ENCODE results near the gene SPRY4.

Gene SPRY4

GRCh38 chr5:142315096-142315900 is 9.5 kb downstream of the SPRY4 start:
- Mint-ChIP-seq H3K4me3 (no peak overlapping the region), H3K27ac (no peak overlapping the region), H3K27me3 (peaks cover 76% of the 10 kb centered on the region), H3K9me3 (no peaks in the 10 kb centered on the region), H3K4me1 (ENCODE audit: low read depth) (no peaks in the 10 kb centered on the region), H3K36me3 (ENCODE audit: low read depth) (no peaks in the 10 kb centered on the region)
- intact Hi-C loops (cut with micrococcal nuclease), result no loop called here

GRCh38 chr5:142314606-142315005 is 10.2 kb downstream of the SPRY4 start:
- Mint-ChIP-seq H3K27ac (no peak overlapping the region), H3K4me1 (ENCODE audit: low read depth) (no peaks in the 10 kb centered on the region)
- intact Hi-C loops (cut with micrococcal nuclease), result no loop called here

GRCh38 chr5:142314109-142314508 is 10.7 kb downstream of the SPRY4 start:
- Mint-ChIP-seq H3K9me3 (no peaks in the 10 kb centered on the region), H3K4me3 (no peak overlapping the region), H3K36me3 (ENCODE audit: low read depth) (no peaks in the 10 kb centered on the region), H3K27ac (no peak overlapping the region), H3K27me3 (peaks cover 66% of the 10 kb centered on the region), H3K4me1 (ENCODE audit: low read depth) (no peaks in the 10 kb centered on the region)
- intact Hi-C loops (cut with micrococcal nuclease), result no loop called here

More at GRCh38 chr5:142314606-142315005, 10.2 kb downstream of the SPRY4 start:
- Mint-ChIP-seq H3K9me3 (no peaks in the 10 kb centered on the region), H3K36me3 (ENCODE audit: low read depth) (no peaks in the 10 kb centered on the region), H3K27me3 (peaks cover 71% of the 10 kb centered on the region), H3K4me3 (no peak overlapping the region)

GRCh38 chr5:142313682-142314081 is 11.1 kb downstream of the SPRY4 start:
- H3K27me3 Mint-ChIP-seq, result peaks cover 63% of the 10 kb centered on the region
- H3K27ac Mint-ChIP-seq, result no peak overlapping the region
- intact Hi-C loops (cut with micrococcal nuclease), result no loop called here
- no peaks in the 10 kb centered on the region for H3K9me3 Mint-ChIP-seq
- H3K36me3 Mint-ChIP-seq (ENCODE audit: low read depth), result no peaks in the 10 kb centered on the region
- H3K4me3 Mint-ChIP-seq, result no peak overlapping the region
- H3K4me1 Mint-ChIP-seq (ENCODE audit: low read depth), result no peaks in the 10 kb centered on the region

GRCh38 chr5:142313275-142313674 is 11.5 kb downstream of the SPRY4 start:
- Mint-ChIP-seq H3K4me1 (ENCODE audit: low read depth) (no peaks in the 10 kb centered on the region), H3K36me3 (ENCODE audit: low read depth) (no peaks in the 10 kb centered on the region), H3K4me3 (no peak overlapping the region), H3K9me3 (no peaks in the 10 kb centered on the region), H3K27ac (no peak overlapping the region), H3K27me3 (peaks cover 62% of the 10 kb centered on the region)
- intact Hi-C loops (cut with micrococcal nuclease), result no loop called here

GRCh38 chr5:142312399-142312798 is 12.4 kb downstream of the SPRY4 start:
- no peak overlapping the region for H3K4me3 Mint-ChIP-seq
- no peaks in the 10 kb centered on the region for H3K36me3 Mint-ChIP-seq (ENCODE audit: low read depth)
- H3K27ac Mint-ChIP-seq, result no peak overlapping the region
- H3K4me1 Mint-ChIP-seq (ENCODE audit: low read depth), result no peaks in the 10 kb centered on the region
- H3K27me3 Mint-ChIP-seq, result peaks cover 58% of the 10 kb centered on the region
- intact Hi-C loops (cut with micrococcal nuclease), result no loop called here
- H3K9me3 Mint-ChIP-seq, result no peaks in the 10 kb centered on the region

GRCh38 chr5:142311725-142312124 is 13.1 kb downstream of the SPRY4 start:
- intact Hi-C loops (cut with micrococcal nuclease), result no loop called here
- Mint-ChIP-seq H3K27me3 (peaks cover 54% of the 10 kb centered on the region), H3K4me1 (ENCODE audit: low read depth) (no peaks in the 10 kb centered on the region), H3K9me3 (no peaks in the 10 kb centered on the region), H3K4me3 (no peak overlapping the region), H3K36me3 (ENCODE audit: low read depth) (no peaks in the 10 kb centered on the region), H3K27ac (no peak overlapping the region)

- Mint-ChIP-seq H3K4me1 (ENCODE audit: low read depth) (no peaks in the 10 kb centered on the region), H3K9me3 (no peaks in the 10 kb centered on the region)
Measured at GRCh38 chr5:142310803-142311202, 14.0 kb downstream of the SPRY4 start.

GRCh38 chr5:142309747-142310318 is 15.0 kb downstream of the SPRY4 start:
- H3K9me3 Mint-ChIP-seq, result no peaks in the 10 kb centered on the region
- no peak overlapping the region for H3K4me3 Mint-ChIP-seq
- no peaks in the 10 kb centered on the region for H3K36me3 Mint-ChIP-seq (ENCODE audit: low read depth)
- intact Hi-C loops (cut with micrococcal nuclease), result no loop called here
- H3K27ac Mint-ChIP-seq, result no peak overlapping the region
- H3K27me3 Mint-ChIP-seq, result peaks cover 43% of the 10 kb centered on the region
- no peaks in the 10 kb centered on the region for H3K4me1 Mint-ChIP-seq (ENCODE audit: low read depth)

More at GRCh38 chr5:142310803-142311202, 14.0 kb downstream of the SPRY4 start:
- H3K27ac Mint-ChIP-seq, result no peak overlapping the region
- no peak overlapping the region for H3K4me3 Mint-ChIP-seq
- intact Hi-C loops (cut with micrococcal nuclease), result no loop called here
- H3K36me3 Mint-ChIP-seq (ENCODE audit: low read depth), result no peaks in the 10 kb centered on the region
- H3K27me3 Mint-ChIP-seq, result peaks cover 46% of the 10 kb centered on the region

- H3K27me3 Mint-ChIP-seq, result peaks cover 31% of the 10 kb centered on the region
- H3K4me1 Mint-ChIP-seq (ENCODE audit: low read depth), result no peaks in the 10 kb centered on the region
- no peaks in the 10 kb centered on the region for H3K36me3 Mint-ChIP-seq (ENCODE audit: low read depth)
- no peak overlapping the region for H3K27ac Mint-ChIP-seq
- intact Hi-C loops (cut with micrococcal nuclease), result no loop called here
- H3K9me3 Mint-ChIP-seq, result no peaks in the 10 kb centered on the region
- no peak overlapping the region for H3K4me3 Mint-ChIP-seq
Measured at GRCh38 chr5:142308358-142308757, 16.5 kb downstream of the SPRY4 start.

- H3K36me3 Mint-ChIP-seq (ENCODE audit: low read depth), result no peaks in the 10 kb centered on the region
- intact Hi-C loops (cut with micrococcal nuclease), result no loop called here
- no peak overlapping the region for H3K4me3 Mint-ChIP-seq
- no peak overlapping the region for H3K27ac Mint-ChIP-seq
- peaks cover 24% of the 10 kb centered on the region for H3K27me3 Mint-ChIP-seq
- no peaks in the 10 kb centered on the region for H3K9me3 Mint-ChIP-seq
- H3K4me1 Mint-ChIP-seq (ENCODE audit: low read depth), result no peaks in the 10 kb centered on the region
Measured at GRCh38 chr5:142307146-142307890, 17.5 kb downstream of the SPRY4 start.

GRCh38 chr5:142306077-142306502 is 18.7 kb downstream of the SPRY4 start:
- Mint-ChIP-seq H3K36me3 (ENCODE audit: low read depth) (no peaks in the 10 kb centered on the region), H3K4me1 (ENCODE audit: low read depth) (no peaks in the 10 kb centered on the region), H3K9me3 (no peaks in the 10 kb centered on the region), H3K27ac (no peak overlapping the region), H3K4me3 (no peak overlapping the region), H3K27me3 (peaks cover 19% of the 10 kb centered on the region)
- intact Hi-C loops (cut with micrococcal nuclease), result no loop called here

- H3K4me1 Mint-ChIP-seq (ENCODE audit: low read depth), result no peaks in the 10 kb centered on the region
- intact Hi-C loops (cut with micrococcal nuclease), result no loop called here
- no peaks in the 10 kb centered on the region for H3K36me3 Mint-ChIP-seq (ENCODE audit: low read depth)
- H3K27me3 Mint-ChIP-seq, result peaks cover 12% of the 10 kb centered on the region
- no peak overlapping the region for H3K4me3 Mint-ChIP-seq
- no peak overlapping the region for H3K27ac Mint-ChIP-seq
- no peaks in the 10 kb centered on the region for H3K9me3 Mint-ChIP-seq
Measured at GRCh38 chr5:142305211-142305610, 19.6 kb downstream of the SPRY4 start.

GRCh38 chr5:142304013-142304701 is 20.7 kb downstream of the SPRY4 start:
- intact Hi-C loops (cut with micrococcal nuclease), result no loop called here
- no peak overlapping the region for H3K27ac Mint-ChIP-seq
- H3K27me3 Mint-ChIP-seq, result peaks cover 12% of the 10 kb centered on the region
- H3K36me3 Mint-ChIP-seq (ENCODE audit: low read depth), result no peaks in the 10 kb centered on the region
- H3K4me1 Mint-ChIP-seq (ENCODE audit: low read depth), result no peaks in the 10 kb centered on the region
- no peaks in the 10 kb centered on the region for H3K9me3 Mint-ChIP-seq
- H3K4me3 Mint-ChIP-seq, result no peak overlapping the region
